Measurements from ENCODE around the gene VPS26B.
"Not testable (repeated sequence)": the region's sequence is repeated elsewhere in the genome, so short reads cannot be mapped to it uniquely, and the experiment has no call there.

The VPS26B gene

DNA sequence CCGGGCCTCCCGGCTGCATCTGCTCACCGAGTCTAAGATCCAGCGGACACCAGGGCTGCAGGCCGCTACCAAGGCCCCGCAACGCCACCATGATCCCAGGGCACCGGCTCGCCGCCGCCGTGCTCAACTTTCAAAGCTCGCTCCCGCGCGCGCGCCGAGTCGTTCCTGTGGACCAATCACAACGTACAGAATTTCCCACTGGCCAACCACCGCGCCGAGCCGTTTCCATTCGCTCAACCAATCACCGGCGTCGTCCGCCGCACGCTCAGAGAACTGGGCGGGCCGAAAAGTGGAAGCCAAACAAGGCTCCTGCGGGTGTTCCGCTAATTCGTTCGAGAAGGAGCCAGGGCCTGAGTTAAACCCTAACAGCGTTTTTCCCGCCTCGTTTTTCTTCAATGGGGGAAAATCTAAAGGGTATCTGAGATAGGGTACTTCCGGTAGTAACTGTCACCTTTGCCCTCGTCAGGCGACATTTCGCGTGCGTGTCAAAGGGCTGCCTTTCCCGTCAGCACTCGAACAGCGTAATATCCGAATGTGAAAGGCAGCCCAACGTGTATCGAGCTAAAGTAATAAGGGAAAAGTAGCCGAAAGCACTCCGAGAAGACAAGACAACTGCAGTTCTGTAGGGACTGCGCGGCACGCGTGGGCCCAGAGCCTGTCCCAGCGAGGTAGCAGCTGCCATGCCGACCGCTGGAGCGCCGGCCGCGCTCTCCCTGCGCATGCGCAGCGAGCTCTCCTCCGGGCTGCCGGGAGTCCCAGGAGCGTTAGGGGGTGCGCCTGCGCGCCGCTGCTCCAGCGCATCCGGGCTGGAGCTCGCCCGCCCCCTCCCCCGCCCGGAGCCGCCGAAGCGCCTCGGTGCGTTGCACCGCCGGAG is at the start of gene VPS26B, which contains the start of gene NCAPD3:
TSS of gene VPS26B (plus strand) at position 836 of the 874 bp plus-strand sequence. CDS start 452 bp downstream, outside the sequence.
TSS of gene NCAPD3 (minus strand) at position 132 of the 874 bp plus-strand sequence. CDS start at position 91, 41 bp downstream.
- peak; percentile 88 for DNase-seq (ENCODE audit: low read depth)
- TF ChIP-seq, protein P1, sequence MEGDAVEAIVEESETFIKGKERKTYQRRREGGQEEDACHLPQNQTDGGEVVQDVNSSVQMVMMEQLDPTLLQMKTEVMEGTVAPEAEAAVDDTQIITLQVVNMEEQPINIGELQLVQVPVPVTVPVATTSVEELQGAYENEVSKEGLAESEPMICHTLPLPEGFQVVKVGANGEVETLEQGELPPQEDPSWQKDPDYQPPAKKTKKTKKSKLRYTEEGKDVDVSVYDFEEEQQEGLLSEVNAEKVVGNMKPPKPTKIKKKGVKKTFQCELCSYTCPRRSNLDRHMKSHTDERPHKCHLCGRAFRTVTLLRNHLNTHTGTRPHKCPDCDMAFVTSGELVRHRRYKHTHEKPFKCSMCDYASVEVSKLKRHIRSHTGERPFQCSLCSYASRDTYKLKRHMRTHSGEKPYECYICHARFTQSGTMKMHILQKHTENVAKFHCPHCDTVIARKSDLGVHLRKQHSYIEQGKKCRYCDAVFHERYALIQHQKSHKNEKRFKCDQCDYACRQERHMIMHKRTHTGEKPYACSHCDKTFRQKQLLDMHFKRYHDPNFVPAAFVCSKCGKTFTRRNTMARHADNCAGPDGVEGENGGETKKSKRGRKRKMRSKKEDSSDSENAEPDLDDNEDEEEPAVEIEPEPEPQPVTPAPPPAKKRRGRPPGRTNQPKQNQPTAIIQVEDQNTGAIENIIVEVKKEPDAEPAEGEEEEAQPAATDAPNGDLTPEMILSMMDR (IDR thresholded peaks at IDR 0.05; ENCODE audit: control insufficient read depth, extremely low read depth, insufficient read depth), result no peak

DNA sequence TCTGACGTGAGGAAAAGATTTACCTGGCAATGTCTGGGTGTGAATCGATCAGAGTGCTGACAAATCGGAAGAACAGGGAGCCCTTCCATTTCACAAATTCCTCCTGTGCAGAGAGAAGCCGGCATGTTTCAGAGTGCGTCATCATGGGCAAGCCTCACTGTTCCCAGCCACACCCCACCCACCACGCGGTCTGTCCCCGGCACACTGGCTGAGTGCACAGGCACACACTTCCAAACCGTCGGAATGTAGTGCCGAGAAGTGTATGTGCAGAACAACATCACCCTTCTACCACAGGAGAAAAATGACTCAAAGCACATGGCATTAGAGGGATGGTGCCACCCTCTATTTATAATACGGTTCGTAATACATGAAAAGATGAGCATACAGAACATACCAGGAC is 48.2 kb upstream of the VPS26B start:
- H3K4me3 ChIP-seq (ENCODE audit: low read depth, low read length), result no peak overlapping the region
- TF ChIP-seq, protein P1 (IDR thresholded peaks at IDR 0.05; ENCODE audit: control insufficient read depth, extremely low read depth, insufficient read depth), result no peak
- no peak for DNase-seq (ENCODE audit: low read depth)

More for the DNA sequence above, at the start of gene VPS26B, which contains the start of gene NCAPD3:
- peak within 1 kb of the TSS; percentile 92 for H3K4me3 ChIP-seq (ENCODE audit: low read depth, low read length)

DNA sequence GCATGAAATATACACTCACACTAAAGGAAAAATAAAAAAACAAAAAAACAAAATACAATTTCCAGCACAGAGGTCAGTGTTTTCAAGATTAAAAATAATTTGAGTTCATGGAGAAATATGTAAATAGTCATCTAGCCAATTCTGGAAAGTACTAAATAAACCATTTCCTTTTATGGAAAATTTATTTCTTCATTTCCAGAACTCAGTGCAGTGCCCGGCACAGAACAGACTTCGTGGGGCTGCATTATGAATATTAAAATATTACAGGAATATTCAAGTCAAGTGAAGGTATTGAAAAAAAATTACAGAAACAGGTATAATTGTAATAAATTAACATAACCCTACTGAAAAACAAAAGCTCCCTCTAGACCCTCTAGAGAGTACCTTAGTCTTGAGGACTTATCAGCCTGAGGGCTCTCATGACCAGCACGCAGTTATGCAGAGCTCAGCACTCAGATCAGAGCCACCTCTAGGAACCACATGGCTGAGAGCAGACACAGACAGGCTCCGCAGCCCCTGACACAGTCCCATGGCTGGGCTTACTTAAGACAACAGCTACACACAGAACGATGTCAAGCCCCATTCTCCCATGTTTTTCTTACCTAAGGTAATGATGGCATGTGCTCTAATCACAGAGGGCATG is 46.3 kb upstream of the VPS26B start:
- H3K4me3 ChIP-seq (ENCODE audit: low read depth, low read length), result no peak overlapping the region
- TF ChIP-seq, protein P1 (IDR thresholded peaks at IDR 0.05; ENCODE audit: control insufficient read depth, extremely low read depth, insufficient read depth), result no peak
- DNase-seq (ENCODE audit: low read depth), result no peak

DNA sequence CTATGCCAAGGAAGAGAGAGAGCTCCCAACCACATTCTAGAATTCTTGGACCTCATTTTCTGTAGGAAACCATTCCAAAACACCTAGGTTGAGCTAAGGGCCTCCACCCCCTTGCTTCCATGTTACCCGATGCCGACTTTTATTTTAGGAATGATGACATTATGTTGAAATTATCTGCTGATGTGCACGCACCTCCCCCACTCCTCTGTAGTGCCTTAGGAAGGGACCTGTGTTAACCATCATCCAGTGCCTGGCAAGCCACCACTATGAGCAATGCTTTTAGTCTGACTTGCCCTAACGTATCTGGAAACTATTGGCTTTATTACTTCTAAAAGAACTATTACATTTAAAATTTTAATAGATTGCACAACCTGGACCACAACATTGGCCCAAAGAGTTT is 42.8 kb upstream of the VPS26B start:
- no peak for DNase-seq (ENCODE audit: low read depth)
- TF ChIP-seq, protein P1 (IDR thresholded peaks at IDR 0.05; ENCODE audit: control insufficient read depth, extremely low read depth, insufficient read depth), result no peak
- no peak overlapping the region for H3K4me3 ChIP-seq (ENCODE audit: low read depth, low read length)

DNA sequence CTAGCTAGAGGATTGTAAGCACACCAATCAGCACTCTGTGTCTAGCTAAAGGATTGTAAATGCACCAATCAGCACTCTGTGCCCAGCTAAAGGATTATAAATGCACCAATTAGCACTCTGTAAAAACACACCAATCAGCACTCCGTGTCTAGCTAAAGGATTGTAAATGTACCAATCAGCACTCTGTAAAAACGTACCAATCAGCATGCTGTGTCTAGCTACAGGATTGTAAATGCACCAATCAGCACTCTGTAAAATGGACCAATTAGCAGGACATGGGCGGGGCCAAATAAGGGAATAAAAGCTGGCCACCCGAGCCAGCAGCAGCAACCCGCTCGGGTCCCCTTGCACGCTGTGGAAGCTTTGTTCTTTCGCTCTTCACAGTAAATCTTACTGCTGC is 36.4 kb upstream of the VPS26B start:
- H3K4me3 ChIP-seq (ENCODE audit: low read depth, low read length); DNase-seq (ENCODE audit: low read depth): not testable (repeated sequence)

DNA sequence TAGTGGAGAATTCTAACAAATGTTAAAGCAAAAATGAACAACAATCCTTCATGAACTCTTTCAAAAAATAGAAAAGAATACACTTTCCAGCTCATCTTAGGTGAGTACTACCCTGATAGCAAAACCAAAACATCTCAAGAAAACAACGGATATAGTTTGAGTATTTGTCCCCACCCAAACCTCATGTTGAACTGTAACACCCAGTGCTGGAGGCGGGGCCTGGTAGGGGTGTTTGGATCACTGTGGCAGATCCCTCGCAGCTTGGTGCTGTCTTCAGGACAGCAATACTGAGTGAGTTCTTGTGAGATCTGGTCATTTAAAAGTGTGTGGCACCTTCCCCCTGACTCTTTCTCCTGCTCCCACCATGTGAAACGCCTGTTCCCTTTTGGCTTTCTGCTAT is 27.7 kb upstream of the VPS26B start:
- DNase-seq (ENCODE audit: low read depth), result no peak
- H3K4me3 ChIP-seq (ENCODE audit: low read depth, low read length), result no peak overlapping the region
- TF ChIP-seq, protein P1 (IDR thresholded peaks at IDR 0.05; ENCODE audit: control insufficient read depth, extremely low read depth, insufficient read depth), result no peak

DNA sequence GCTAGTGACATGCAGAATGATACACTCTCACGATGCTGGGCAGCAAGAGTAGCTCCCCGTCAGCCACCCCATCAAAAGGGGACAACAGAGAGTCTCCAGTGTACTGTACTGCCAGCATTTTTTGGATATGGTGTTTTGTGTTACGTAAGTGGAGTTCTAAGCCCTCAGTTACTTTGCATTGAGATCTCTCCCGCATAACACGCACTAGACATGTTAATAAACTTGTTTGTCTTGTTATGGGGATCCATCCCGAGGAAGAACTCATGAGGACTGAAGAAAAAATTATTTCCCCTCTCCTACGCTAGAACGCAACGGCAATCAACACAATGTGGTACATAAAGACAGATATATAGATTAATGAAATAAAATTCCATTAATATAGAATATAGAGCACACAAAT is 24.9 kb upstream of the VPS26B start:
- H3K4me3 ChIP-seq (ENCODE audit: low read depth, low read length), result no peak overlapping the region
- TF ChIP-seq, protein P1 (IDR thresholded peaks at IDR 0.05; ENCODE audit: control insufficient read depth, extremely low read depth, insufficient read depth), result no peak

More for the DNA sequence above, 24.9 kb upstream of the VPS26B start:
- DNase-seq (ENCODE audit: low read depth), result no peak

Measured in LNCaP clone FGC (cell line).